GM19239 (cell line): ENCODE results near the gene CDK15.
"Not testable (repeated sequence)": the region's sequence is repeated elsewhere in the genome, so short reads cannot be mapped to it uniquely, and the experiment has no call there.

ENCODE experiments used
- DNase-seq: peaks from one replicate; pipeline ENCODE4 v3.0.0; 2011; ENCODE audit warnings: low spot score; ENCODE audit not compliant: insufficient read length
- FAIRE-seq: peaks from 2 replicates; lab custom pipeline; 2011; peaks lifted over from hg19 to GRCh38; lab: Jason Lieb, UNC

Gene CDK15

GRCh38 chr2:201824212-201824611 lies 17.9 kb downstream of the CDK15 start:
- no peak for FAIRE-seq
- no peak for DNase-seq

DNA sequence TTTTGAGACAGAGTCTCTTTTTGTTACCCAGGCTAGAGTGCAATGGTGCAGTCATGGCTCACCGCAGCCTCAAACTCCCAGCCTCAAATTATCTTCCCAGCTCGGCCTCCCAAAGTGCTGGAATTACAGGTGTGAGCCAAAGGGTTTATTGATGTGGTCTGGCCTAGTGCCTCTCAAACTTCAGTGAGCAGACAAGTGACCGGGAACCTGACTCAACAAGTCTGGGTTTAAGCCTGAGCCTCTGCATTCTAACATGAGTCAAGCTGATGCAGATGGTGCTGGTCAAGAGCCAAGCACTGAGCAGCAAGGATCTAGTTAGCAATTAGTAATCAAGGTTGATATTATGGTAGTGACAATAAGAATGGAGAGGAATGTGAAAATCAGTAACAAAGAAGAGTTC lies 21.3 kb downstream of the CDK15 start:
- DNase-seq: no peak

GRCh38 chr2:201828220-201828619 lies 21.9 kb downstream of the CDK15 start:
- FAIRE-seq: no peak

More for the DNA sequence above, 21.3 kb downstream of the CDK15 start:
- FAIRE-seq: no peak

GRCh38 chr2:201830666-201831065 lies 24.3 kb downstream of the CDK15 start:
- DNase-seq: no peak
- FAIRE-seq: no peak

More at GRCh38 chr2:201828220-201828619, 21.9 kb downstream of the CDK15 start:
- no peak for DNase-seq

GRCh38 chr2:201831469-201831868 lies 25.1 kb downstream of the CDK15 start:
- FAIRE-seq (no peak), DNase-seq (no peak)

- no peak for DNase-seq
- no peak for FAIRE-seq
These were observed 27.4 kb downstream of the CDK15 start for GRCh38 chr2:201833781-201834180.

DNA sequence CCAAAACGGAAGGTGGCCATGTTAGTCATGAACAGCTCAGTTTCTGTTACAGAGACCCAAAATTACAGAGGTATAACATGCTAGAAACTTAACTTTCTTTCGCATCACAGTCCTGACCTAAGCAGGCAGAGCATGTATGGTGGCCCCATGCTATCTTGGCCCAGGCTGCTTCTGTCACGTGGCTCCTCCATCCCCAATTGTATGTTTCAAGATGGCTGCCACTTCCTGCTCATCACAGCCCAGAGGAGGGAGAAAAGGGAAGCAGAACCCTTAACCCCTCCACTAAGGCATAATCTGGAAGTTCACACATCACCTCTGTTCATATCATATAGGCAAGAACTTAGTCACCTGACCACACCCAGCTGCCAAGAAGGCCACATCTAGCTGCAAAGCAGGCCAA lies 28.7 kb downstream of the CDK15 start:
- no peak for FAIRE-seq

DNA sequence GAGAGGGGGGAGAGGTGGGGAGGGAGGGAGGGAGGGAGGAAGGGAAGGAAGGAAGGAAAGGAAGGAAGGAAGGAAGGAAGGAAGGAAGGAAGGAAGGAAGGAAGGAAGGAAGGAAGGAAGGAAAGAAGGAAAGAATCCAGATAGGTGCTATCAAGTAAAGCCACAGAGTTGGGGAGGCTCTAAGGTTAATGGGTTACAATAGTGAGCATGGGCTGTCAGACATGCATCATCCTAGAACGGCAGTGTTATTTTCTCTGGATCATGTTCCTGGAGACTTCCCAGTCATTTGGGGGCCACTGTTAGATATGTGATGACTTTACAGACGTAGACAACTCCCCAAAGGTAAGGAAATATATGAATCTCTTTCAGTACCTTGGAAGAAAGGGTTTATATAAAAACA lies 31.1 kb downstream of the CDK15 start:
- no peak for DNase-seq
- FAIRE-seq: no peak

More for the DNA sequence above, 28.7 kb downstream of the CDK15 start:
- no peak for DNase-seq

DNA sequence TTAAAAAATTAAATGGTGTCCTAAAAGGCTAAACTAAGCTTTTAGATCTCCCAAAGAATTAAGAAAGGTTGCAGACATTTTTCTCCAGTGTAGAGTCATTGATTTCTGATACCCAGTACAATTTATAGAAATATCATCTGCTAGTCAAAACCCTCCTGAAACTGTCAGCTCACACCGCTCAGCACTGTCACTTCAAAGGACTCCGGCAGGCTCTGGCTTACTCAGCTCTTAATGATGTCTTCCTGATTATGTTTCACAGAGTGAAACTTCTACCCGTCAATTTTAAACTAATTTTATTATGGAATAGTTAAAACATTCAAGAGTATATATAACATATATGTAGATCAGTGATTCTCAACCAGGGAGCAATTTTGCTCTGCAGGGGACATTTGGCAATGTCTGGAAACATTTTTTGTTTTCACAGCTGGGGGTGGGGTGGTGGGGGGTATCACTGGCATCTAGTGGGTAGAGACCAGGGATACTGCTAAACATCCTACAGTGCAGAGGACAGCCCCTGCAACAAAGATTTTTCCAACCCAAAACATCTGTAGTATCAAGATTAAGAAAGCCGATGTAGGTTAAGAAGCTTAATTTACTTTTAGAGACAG lies 31.6 kb downstream of the CDK15 start:
- no peak for FAIRE-seq
- DNase-seq: no peak

DNA sequence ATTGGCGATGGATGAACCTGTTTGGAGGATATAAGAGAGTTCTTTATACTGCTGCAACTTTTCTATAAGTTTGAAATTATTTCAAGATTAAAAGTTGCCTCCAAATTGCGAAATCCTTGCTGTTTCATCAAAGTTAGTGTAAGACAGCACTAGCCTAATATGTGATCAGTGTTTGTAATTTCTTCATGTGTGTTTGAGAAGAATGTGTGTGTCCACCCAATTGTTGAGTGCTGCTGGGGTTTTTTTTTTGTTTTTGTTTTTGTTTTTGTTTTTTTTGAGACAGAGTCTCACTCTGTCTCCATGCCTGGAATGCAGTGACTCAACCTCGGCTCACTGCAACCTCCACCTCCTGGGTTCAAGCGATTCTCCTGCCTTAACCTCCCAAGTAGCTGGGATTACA lies 33.4 kb downstream of the CDK15 start:
- no peak for DNase-seq
- no peak for FAIRE-seq

DNA sequence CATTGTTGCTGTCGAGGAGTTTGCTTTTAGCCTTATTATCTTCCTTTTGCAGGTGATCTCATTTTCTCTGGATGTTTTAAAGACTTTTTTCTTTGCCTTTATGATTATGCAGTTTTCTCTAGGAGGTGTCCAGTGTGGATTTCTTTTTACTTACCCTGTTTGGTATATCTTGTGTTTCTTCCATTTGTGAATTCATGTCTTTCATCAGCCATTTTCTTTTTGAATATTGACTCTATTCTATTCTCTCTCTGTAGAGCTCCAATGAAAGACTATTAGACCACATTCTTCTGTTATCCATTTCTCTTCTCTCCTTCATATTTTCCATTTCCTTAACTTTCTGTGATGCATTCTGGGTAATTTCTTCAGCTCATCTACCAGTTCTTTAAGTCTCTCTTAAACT lies 34.4 kb downstream of the CDK15 start:
- FAIRE-seq: no peak
- no peak for DNase-seq

DNA sequence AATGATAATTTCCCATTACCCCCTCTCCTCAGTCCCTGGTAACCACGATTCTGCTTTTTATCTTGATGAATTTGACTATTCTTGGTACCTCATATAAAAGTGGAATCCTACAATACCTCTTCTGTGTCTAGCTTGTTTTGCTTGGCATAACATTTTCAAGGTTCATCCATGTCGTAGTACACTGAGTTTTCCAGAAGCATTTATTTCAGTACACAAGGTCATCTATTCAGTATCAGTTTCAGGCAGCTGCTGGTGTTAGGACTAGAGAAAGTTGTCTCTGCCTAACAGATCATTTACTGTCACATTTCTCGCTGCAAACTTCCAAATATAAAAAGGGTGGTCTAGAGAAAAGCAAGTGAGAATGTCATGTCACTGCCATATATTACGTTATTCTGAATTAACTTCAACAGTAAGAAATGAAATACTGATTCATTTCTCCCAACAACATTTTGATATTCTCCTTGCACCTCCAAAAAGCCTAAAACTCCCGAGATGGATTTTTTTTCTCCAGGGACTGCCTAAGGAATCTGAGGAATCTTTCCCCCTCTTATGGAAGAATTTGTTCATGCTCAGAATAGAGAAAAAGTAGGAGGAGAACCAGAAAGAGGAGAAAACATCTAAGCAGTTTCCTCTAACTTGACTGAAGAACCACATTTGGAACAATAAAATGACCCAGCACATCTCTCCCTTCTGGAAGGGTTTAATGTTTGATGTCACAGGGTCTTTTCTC lies 36.0 kb downstream of the CDK15 start:
- no peak for FAIRE-seq
- no peak for DNase-seq

DNA sequence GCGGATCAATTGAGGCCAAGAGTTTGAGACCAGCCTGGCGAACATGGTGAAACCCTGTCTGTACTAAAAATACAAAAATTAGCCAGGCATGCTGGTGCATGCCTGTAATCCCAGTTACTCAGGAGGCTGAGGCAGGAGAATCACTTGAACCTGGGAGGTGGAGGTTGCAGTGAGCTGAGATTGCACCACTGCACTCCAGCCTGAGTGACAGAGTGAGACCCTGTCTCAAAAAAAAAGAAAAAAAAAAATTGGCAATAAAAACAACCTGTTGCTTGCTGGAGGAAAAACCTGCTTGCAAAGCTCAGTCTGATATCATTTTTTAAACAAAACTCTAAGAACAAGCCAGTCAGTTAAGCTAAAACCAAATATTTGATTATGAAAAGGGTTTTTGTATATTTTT lies 38.6 kb downstream of the CDK15 start:
- DNase-seq: not testable (repeated sequence)

DNA sequence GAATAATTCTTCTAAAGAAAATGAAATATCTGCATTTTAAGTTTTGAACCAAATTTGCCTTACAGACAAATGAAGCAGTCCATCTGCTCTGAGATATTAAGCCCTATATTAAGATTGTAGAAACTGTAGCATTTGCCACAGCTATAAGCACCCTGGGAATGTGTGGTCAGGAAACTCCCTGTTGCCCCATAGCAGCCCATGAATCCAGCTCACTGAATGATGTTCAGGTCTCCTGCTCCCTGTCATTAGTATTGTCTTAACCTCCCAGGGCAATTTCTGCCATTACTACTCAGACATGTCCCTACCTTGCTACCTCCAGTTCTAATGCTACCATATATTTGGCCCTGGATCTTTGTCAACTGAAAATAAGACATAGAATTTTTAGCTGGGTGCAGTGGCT lies 41.1 kb downstream of the CDK15 start:
- DNase-seq (no peak), FAIRE-seq (no peak)

More for the DNA sequence above, 38.6 kb downstream of the CDK15 start:
- not testable (repeated sequence) for FAIRE-seq

GRCh38 chr2:201852462-201852861 lies 46.1 kb downstream of the CDK15 start:
- FAIRE-seq (no peak), DNase-seq (no peak)

- DNase-seq (no peak), FAIRE-seq (no peak)
These were observed 46.6 kb downstream of the CDK15 start for GRCh38 chr2:201852878-201853415.

DNA sequence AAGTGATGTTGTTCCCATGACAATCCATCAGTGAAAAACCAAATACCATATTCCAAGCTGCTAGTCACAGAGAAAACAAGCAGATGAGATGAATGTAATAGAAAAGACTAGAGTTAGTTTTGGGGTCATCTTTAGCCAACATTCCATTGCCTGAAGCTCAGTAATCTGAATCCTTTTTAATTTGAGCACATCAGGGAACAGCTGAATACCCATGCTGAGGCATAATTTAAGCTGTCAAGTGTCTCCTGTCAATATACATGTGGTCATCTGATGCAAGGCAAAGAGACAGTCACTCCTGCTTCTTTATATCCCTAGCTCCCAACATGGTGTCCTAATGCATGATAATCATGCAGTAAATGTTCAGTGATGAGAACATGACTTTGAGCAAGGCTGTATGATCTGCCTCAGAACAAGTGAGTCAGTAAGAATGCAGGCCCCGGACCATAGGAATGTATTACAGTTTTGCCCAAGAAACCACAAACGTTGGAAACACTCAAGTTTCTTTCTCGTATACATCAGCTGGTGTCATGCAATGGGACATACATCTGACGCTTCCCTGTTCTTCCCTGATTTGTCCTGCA lies 48.0 kb downstream of the CDK15 start:
- FAIRE-seq: no peak

GRCh38 chr2:201854841-201855240 lies 48.5 kb downstream of the CDK15 start:
- no peak for DNase-seq
- FAIRE-seq: no peak

More for the DNA sequence above, 48.0 kb downstream of the CDK15 start:
- no peak for DNase-seq

DNA sequence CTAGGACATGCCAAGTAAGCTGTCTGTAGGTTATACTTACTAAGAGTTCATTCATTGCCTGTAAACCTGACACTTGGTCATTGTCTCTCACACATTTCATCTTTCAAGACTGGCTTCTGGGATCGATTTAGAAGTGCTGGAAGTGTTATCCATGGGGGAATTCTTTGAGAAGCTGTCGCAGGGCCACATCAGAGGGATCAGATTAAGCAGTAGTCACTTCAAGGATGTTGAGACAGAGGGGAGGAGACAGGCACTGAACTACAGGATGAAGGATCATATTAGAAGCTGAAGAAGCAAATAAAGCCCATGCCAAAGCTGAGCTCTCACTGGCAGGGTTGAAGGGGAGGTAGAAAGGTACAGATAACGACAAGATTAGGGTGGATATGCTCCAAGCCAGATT lies 49.0 kb downstream of the CDK15 start:
- FAIRE-seq: no peak

DNA sequence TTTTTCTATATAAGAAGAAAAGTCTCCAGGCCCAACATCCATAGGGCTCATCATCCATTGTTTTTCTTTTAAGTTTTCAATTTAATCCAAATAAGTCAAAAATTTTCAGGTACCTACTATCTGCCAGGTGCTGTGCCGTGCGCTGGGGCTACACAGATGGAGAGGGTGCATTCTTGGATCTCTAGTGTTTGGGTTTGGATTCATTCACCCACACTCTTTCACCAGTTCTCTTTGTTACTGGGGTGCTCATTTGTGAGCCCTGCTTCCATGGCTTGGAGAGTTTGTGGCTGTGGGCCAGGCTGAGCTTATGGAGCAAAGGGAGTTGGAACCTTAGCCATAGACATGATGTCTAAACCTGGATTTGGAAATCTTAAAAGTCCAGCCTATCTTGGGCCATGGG lies 51.0 kb downstream of the CDK15 start:
- no peak for FAIRE-seq

More for the DNA sequence above, 49.0 kb downstream of the CDK15 start:
- DNase-seq: no peak

More for the DNA sequence above, 51.0 kb downstream of the CDK15 start:
- DNase-seq: no peak
